GM21423 (cell line): ENCODE results near the gene NPHS1.
"Not testable (repeated sequence)": the region's sequence is repeated elsewhere in the genome, so short reads cannot be mapped to it uniquely, and the experiment has no call there.

Experiments
- ATAC-seq: cut with Tn5 transposase; IDR thresholded peaks from one replicate; pipeline ENCODE4 v1.9.1; 2021; ENCODE audit warnings: mild to moderate bottlenecking, moderate library complexity; ENCODE audit not compliant: unreplicated experiment

NPHS1 gene

DNA sequence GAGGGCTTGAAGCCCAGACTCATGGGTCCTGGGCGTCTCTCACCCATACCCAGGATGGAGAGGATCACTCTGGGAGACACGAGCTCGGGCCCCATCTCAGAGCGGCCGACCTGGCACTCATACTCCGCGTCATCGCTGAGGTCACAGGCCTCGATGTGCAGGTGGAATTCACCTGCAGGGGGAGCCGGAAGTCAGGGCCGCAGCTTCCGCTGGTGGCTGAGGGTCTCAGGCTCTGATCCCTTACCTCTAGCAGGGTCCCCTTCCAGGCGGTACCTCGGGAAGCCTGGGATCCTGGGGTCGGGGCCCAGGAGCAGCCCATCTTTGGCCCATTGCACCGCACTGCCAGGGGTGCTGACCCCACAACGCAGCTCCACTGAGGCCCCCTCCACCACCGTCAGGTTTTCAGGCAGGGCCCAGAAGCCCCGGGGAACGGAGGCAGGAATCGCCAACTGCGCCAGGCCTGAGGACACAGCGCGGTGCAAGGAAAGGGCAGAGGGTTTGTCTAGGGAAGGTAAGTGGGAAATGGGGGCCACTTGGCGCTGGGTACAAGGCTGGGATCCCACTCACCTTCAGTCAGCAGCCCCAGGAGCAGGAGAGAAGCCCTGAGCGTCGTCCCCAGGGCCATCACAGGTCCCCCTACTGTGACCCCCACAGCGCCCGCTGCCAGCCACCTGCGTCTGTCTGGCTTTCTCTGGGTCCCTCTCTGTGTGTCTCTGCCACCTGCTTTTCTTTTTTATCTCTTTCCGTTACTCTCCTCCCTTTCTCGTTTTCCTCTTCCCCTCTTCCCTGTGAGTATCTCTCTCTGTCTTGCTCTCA, 883 bp downstream of the NPHS1 start:
- no peak for ATAC-seq

DNA sequence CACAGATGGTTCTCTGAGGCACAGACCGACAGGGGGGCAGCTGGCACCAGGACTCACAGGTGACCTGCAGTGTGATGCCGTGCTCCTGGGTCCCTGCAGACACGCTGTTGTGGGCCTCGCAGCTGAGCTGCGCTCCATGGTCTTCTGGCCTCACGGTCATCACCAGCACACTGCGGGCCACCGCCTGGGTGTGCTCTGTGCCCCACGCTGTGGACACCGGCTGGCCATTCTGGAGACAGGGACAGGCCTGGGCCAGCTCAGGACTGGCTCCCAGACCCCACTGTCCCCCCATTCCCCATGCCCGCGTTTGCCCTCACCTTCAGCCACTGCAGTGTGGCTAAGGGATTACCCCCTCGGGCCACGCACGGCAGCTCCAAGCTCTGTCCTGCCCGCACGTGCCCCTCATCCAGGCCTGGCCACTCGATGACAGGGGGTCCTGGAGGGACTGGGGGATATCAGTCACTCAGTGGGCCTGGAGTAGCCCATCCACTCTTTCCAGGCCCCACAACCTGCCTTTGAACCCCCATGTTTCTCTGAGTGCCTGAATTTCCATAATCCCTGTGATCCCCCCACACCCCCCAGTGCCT, 3.3 kb downstream of the NPHS1 start:
- no peak for ATAC-seq

DNA sequence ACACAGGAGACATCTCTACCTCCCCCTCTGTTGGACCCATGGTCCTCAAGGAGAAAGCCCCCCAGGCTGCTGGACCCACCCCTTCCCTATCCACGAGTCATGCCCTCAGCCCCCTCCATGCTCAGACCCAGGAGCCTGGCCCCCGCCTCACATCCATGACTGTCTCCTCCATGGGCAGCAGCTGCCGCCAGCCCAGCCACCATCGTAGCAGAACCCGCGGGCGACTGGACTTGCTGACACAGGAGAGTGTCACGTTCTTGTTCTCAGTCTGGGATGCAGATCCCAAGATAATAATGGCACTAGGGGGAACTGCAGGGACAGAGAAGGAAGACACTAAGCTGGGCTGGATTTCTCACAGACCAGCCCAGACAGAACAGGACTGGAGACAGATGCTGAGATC, 3.8 kb downstream of the NPHS1 start:
- no peak for ATAC-seq

DNA sequence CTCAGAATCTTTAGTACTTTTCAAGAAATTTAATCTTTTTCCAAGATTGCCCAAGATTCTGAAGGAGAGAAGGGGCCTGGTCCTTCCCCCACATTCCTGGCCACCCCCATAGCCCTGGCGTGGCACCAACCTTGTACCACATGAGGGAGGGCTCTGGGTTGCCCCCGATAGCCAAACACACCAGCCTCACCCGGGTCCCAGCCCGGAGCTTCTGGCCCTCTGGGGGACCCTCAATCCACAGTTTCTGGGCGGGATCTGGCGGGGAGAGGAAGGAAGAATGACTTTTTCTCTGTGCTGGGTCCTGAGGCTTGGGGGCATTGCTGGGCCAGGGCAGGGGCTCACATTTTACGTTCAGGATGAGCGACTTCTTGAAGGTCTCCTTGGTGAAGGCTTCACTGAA, 4.4 kb downstream of the NPHS1 start:
- no peak for ATAC-seq

DNA sequence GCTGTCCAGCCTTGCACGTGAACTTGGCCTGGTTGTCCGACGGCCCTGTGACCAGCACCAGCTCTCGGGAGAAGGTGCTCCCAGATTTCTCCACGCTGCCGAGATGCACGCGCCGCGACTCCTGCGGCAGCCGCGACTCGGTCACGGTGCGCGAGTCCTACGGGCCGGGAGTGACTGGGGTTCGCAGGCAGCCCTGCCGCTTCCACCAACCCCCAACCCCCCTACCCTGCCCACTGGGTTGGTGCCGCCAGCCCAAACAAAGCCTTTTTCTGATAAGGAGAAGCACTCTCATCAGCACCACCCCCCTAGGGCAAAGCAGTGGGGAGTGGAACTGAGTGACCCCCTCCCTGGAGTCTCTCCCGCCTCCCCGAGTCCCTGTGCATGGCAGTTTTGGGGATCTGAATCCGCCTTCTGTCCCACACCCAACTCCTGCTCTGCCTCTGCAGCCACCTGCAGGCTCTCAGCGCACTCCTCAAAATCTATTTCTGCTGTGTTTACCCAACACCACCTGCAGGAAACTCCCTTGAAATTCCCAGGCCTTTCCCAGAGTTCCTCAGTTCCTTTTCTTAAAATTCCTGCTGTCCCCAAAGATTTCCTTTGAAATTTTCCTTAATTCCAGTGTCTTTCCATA, 6.2 kb downstream of the NPHS1 start:
- no peak for ATAC-seq

DNA sequence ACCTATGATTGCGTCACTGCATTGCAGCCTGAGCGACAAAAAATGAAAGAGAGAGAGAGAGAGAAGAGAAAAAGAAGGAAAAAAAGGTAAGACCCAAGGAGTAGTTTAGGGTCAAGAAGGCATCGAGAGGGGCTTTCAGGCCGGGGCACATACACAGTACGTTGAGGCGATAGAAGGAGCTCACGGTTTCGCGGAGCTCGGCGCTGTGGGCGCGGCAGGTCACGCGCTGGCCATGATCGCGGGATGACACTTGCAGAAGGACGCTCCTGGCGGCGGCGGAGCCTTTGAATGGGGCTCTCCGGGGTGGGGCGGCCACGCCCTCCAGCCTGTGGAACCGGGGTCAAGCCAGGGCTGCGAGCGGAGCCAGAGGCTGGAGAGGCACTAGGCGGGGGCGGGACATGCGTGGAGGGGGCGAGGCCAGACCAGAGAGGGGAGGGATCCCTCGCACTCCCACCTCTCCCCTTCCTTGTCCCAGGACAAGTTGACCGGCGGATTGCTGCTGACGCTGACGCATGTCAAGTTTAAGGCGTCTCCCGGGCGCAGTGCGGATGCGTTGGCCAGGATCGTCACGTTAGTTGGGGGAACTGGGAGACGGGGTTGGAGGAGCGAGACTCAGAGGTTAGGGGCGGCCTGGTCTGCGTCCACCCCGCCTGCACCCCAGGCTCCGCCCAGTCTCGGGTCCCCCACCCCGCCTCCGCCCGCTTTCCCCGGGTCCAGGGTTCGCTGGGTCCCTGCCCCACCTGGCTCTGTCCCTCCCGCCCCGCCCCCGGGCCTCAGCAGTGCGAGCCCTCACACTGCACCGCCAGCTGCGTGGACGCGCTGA, 6.9 kb downstream of the NPHS1 start:
- no peak for ATAC-seq

DNA sequence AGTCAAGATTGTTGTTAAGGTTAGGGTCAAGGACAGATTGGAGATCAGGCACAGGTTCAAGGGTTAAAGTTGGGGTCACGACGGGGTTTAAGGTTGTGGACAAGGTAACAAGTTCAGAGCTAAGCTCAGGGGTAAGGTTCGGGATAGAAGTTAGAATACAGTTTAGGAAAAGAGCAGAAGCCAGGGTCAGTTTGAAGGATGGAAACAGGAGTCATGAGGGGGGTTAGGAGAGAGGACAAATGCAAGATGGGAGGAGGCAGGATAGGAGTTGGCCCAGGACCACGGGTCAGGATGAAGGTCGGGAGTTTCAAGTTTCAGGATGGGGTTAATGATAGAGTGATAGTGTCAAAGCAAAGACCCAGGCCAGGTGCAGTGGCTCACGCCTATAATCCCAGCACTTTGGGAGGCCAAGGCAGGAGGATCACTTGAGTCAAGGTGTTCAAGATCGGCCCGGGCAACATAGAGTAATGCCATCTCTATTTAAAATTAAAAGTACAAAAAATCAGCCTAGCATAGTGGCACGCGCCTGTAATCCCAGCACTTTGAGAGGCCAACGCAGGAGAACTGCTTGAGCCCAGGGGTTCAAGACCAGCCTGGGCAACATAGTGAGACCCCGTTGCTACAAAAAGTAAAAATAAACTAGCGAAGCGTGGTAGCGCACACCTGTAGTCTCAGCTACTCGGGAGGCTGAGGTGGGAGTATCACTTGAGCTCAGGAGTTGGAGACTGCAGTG, 7.7 kb downstream of the NPHS1 start:
- ATAC-seq = no peak

DNA sequence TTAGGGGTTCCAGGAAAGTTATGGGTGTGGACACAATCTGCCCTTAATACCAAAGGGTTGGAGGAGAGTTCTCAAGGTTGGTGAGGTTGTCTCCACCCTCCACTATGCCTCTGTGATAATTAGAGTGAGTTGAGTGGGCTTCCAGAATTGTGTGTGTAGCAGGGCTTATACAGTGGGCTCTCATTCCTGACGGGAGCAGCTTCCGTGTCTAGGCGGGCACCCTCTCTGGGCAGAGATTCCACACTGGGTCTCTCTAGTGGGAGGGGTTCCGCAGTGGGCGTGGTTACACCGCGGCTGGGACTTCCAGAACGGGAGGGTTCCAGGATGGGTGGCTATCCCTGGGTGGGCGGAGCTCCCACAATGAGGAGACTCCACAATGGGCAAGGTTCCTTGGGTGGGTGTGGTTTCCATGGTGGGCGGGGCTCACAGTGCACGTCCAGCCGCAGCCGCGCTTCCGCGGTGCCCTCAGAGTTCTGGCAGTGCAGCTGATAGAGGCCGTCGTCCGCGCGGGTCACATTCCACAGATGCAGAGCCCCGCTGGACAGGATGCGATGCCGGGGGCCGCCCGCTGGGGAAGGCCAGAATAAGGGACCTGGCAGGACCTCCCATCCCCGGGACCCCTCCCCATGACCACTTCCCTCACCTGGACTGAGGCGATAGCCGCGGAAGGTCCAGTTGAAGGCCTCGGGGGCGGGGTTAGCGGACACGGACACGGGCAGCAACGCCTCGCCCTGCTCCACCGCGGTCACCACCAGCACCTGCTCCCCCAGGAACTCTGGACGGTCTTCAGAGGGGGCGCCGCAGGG, 8.4 kb downstream of the NPHS1 start:
- no peak for ATAC-seq

DNA sequence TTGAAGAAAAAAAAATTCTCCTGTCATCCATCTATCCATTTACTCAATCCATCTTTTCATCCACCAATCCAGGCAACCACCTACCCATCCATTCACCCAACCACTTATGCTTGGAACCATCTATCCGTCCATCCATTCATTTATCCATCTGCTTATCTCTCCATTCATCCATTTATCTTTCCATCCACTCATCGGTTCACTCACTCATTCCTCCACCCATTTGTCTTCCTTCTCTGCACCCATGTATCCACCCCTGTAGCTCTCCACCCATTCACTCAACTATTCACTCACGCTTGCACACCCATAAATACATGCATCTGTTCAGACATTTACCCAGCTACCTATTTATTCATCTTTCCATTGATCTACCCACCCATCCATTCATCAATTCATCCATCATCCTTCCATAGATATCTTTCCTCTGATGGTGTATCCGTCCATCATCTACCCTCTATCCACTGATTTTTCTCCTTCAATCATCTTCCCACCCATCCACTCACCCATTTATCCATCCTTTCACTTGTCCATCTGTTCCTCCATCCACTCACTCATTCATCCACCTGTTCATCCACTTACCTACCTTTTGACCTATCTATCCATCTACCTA, 9.5 kb downstream of the NPHS1 start:
- ATAC-seq = no peak

DNA sequence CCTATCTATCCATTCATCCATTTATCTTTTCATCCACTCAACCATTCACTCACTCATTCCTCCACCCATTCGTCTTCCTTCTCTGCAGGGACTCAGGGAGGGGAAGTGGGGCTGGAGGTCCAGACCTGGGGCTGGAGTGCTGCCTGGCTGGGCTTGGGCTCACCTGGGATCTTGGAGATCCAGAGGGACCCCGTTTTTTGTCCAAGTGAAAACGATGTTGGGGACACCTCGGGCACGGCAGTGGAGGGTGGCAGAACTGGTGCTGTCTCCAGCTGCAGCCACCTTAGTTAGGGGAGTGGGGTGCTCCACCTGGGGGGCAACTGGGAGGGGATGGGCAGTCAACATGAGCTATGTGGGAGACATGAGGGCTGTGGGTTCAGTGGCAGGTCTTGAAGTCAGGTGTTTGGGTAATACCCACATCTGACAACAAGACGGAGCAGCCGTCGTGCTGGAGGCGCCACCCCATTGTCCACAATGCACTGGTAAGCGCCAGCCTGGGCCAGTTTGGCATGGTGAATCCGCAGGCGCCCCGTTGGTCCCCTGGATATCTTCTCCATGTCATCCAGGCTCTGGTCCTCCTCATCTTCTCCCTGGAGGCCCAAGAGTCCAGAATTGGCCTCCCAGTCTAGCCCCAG, 10.2 kb downstream of the NPHS1 start:
- no peak for ATAC-seq

DNA sequence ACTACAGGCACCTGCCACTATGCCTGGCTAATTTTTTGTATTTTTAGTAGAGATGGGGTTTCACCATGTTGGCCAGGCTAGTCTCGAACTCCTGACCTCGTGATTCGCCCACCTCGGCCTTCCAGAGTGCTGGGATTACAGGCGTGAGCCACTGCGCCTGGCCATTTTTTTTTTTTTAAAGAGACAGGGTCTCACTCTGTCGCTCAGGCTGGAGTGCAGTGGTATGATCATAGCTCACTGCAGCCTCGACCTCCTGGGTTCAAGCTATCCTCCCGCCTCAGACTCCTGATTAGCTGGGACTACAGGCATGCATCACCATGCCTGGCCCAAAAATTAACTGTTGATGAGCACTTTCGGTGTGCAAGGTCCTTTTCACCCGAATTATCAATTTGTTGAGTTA, 16.2 kb downstream of the NPHS1 start:
- ATAC-seq = not testable (repeated sequence)

DNA sequence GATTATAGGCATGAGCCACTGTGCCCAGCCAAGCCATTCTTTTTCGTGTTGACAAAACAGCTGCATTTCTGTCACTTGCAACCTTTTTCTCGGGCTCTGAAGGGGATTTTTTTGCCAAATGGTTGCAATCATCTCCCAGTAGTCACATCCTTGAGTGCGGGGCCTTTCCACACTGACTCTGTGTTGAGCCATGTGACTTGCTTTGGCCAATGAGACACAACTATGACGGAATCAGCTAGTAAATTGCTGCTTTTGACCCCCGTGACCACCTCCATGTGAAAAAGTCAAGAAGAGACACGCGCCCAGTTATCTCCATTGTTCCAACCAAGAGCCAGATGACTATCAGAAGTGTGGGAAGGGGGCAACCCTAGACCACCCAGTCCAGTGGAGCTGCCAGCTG, 18.3 kb downstream of the NPHS1 start:
- no peak for ATAC-seq

DNA sequence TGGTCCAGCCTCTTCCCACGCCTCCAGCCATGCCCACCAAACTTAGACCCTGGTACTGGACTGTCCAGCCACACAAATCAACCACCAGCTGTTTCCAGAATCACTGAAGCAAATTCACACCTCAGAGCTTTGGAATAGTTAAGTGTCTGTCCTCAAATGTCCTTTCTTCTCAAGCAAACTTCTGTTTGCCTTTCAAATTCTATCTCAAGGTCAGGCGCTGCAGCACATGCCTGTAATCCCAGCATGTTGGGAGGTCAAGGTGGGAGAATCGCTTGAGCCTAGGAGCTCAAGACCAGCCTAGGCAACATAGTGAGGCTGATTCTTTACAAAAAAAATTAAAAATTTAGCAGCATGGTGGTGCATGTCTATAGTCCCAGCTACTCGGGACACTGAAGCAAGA, 20.2 kb downstream of the NPHS1 start:
- no peak for ATAC-seq

DNA sequence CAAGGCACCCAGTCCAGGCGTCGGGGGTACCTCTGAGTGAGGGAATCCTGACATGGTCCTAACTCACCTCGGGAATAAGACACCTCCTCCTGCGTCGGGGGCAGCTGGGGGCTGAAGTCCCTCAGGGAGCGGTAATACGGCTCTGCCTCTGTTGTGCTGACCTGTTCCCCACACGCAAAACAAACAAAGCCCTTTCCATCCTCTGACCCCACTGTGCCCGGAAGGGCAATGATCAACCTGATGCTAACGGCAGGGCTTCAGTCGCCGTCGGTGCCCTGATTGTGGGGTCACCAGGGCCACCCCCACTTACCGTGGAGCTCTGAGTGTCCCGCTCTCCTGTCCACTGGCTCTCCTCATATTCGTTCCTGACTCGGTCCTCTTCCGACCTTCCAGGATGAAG, 21.3 kb downstream of the NPHS1 start:
- ATAC-seq = no peak

DNA sequence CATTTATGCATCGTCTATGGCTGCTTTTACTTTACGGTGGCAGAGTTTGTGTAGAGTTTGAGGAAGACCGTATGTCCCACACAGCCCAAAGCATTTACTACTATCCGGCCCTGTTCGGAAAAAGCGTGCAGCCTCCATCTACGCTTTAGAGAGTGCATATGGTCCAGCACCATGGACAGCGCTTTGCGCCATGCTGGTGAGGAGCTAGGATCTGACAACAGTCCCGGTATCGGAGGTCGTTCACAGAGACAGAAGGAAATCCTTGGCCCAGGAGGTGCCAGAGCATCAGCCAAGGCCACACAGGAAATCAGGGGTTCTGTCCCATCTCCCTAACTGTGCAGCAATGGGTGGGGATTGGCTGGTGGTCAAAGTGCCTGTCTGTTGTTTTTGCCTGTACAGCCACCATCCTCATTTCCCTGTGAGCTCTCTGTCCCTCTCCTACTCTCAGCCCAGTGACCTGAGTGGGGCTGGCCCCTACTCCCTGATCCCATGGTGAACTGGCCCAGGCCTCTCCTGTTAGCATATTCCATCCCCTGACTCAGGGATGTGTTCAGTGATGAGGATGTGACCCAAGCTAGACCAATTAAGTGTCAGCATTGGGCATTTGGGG, 23.5 kb downstream of the NPHS1 start:
- ATAC-seq = no peak

DNA sequence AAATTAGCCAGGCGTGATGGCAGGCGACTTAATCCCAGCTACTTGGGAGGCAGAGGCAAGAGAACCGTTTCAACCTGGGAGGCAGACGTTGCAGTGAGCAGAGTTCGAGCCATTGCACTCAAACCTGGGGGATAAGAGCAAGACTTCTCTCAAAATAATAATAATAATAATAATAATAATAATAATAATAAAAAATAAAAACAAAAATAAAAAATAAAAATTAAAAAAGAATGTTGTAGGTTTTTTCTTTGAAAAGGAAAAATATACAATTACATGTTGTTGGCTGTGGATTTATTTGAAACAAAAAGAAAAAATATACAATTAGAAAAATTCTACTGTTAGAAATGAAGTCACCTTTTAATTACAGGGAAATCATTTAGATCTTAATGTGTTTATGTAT, 28.2 kb downstream of the NPHS1 start:
- ATAC-seq = no peak

DNA sequence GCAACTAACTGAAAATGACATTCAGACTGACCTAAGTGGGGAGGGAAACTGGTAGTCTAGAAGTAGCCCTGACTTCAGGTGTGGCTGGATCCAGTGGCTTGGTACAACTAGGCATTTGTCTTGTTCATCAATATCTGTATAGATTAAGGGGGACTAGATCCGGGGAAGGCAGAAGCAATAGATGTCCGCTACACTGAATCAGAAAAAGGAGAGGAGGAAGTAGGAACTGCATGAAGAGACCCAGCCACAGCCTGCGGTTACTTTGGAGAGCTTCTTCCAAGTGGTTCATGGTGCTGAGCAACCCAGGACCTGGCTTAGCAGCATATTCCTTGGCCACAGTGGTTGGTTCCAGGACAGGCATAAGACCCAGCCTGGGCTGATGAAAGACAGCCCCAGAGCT, 29.7 kb downstream of the NPHS1 start:
- no peak for ATAC-seq

DNA sequence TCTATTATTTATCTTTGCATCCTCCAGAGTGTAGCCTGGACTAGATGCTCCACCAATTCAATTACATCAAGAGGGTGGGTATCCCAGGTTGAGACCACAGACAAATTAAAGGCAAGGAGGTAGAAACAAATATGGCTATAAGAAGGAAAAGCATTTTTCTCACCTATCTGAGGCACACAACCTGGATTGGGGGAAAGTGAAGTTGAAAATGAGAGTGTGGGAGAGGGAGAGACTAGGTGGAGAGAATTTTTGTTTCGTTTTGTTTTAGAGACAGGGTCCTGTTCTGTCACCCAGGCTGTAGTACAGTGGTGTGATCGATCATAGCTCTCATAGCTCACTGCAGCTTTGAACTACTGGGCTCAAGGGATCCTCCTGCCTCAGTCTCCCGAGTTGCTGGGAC, 33.9 kb downstream of the NPHS1 start:
- no peak for ATAC-seq

DNA sequence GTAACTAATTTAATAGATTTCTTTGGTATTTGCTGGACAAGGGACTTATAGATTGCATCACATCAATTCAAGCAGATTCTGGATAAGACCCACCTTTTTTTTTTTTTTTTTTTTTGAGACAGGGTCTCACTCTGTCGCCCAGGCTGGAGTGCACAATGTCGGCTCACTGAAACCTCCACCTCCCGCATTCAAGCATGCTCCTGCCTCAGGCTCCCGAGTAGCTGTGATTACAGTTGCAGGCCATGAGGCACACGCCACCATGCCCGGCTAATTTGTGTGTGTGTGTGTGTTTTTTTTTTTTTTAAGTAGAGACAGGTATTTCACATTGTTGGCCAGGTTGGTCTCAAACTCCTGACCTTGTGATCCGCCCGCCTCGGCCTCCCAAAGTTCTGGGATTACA, 35.5 kb downstream of the NPHS1 start:
- no peak for ATAC-seq
